DLD1 (cell line): Measurements from ENCODE around the gene SIX6.

Experiments used
- in situ Hi-C: cut with HindIII; loops from 2 replicates; pipeline ENCODE4 v1.10.0; 2017; ENCODE audit warnings: low sequenced_read_pairs

Gene SIX6

DNA sequence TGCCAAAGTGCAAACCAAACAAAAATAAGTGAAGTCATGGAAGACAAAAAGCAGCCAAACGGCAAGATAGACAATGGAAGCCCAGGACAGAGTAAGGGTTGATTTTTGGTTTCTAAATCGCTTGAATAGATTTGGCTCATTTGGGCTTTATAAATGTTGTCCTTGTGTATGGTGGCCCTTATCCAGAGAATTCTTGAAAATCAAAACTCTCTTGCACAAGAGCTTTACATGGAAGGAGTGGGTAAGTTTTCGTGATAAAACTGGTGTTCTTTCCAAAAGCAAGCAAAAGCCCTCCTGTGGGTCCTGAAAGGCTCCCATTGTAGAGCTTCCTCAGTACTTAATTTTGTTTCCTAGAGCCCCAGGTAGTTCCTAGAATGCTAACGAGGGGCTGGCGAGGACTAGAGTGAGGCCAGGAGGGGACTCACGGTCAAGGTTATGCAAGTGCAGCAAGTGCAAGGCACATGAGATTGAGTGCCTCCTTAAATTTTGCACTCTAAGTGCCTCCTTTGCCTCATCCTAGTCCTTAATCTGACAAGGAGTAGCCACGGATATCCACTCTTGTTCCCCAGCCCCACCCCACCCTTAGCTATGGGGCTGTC, 4.1 kb downstream of the SIX6 start:
- in situ Hi-C loops, result no loop called here

DNA sequence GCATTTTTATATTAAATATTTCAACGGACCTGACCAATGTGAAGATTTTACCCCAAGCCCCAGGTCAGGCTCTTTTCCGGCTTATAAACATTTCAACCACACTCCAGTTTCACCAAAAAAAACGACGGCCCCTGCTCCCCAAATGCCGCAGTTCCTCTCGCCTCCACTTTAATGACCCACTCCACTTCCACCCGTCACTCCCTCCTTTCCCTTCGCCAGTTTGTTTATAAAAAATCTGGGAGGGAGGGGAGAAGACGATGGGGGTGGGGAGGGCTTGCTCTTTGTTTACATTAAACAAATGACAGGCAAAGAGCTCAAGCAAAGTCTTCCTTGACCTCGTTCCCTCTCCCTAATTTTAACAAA, 5.4 kb downstream of the SIX6 start:
- in situ Hi-C loops, result no loop called here

DNA sequence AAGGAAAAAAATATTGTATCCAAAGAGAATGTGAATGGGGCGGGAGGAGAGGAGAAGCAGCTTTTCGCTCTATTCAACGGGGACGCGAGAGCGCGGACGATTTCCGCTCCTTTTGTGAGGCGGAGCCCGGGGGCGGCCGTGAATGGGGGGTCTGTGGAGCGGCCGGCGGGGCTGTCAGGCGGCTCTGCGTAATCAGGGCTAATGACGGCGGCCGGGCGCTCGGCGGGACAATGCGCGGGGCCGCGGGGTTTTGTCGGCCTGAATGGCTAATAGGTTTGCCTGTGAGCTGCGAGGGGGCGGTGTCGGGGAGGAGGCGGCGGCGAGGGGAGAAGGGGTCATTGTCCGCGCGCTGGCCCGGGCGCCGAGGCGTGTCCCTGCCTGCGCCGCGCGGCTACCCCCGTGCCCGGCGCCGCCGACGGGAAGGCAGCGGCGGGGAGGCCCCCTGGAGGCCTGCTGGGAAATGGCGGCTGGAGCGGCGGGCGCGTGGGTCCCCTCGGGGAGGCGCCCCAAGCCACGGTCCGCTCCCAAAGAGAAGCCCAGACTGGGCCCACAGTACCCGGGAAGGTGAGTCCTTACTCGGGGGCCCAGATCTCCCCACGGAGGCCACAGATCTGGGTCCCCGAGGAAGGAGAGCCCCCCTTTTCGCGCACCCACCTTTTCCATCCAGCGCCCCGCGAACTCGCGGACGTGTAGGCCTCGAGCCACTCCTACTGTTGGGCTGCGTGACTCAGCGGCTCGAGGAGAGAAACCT, 6.0 kb downstream of the SIX6 start:
- in situ Hi-C loops, result no loop called here

DNA sequence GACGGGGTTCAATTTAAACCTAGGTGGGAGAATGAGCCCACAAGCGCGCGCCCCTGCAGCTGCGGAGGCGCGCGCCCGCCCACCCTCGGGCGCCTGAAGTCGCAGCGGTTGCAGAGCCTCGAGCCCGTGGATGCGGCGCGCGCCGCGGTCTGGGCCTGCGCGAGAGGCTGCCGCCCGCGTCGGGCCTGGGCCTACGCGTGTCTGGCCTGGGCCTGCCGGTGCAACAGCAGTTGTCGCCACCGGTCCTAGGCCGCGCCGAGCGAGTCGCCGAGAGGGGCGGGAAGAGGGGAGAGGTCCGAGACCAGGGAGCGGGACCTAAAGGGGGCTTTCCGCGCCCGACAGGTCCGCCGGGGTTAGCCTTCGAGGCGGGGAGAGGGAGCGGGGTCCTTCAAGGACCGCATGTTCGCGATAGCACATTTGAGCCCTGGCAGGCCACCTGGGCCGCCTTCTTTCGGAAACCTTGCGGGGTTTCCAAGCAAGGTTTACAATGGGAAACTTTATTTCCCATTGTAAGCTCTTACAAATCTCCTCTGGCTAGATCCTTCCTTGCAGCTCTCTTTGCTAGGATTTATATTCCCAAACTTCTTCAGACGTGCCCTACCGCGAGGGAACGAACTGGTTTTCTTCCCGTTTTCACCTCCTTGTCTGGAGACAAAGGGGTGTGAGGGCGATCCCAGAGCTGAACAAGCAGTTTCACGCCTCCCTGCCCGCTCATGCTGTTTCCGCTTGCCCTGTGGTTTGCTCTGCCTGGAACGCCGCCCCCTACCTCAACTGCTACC, 6.8 kb downstream of the SIX6 start:
- in situ Hi-C loops, result no loop called here

DNA sequence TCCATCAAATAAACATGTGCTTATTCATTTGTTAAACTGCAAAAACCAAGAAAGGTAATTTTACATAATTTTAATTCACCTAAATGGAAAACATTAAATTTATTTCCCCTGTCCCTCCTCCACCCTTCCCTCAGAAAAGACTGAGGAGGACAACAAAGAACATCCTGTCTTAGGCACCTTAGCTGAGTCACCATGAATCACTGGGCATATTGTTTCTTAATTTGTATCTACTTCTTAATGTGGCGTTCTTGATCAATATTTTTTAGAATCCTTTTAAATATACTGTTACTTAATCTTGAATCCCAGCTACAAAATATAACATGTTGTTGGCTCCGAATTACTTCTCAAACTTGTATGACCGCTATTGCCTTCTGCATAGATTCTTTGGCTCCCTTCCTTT, 23.5 kb downstream of the SIX6 start:
- in situ Hi-C loops, result no loop called here

DNA sequence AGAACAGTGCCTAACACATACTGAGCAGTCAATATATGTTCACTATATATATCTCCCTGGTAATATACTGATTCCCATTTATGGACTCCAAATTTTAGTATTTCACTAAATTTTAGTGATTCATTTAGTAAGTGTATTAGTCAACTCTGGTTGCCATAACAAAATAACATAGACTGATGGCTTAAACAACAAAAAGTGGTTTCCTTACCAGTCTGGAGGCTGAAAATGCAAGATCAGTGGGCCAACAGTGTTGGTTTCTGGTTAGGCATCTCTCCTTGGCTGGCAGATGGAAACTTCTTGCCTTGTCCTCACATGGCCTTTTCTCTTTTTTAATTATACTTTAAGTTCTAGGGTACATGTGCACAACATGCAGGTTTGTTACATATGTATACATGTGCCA, 28.7 kb downstream of the SIX6 start:
- in situ Hi-C loops, result no loop called here

DNA sequence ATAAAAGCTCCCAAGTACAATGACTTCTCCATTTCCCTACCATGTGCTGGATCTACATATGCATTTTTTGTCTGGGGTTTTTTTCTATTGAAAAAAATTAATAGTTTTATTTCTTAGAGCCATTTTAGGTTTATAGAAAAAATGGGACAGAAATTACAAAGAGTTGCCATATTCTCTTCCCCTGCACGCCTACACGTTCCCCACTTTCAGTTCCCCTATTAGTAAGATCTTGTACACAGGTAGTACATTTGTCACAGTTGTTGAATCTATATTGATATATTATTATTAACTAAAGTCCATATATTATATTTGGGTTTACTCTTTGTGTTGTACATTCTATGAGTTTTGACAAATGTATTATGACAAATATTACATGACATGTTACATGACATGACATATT, 35.7 kb downstream of the SIX6 start:
- in situ Hi-C loops, result no loop called here

DNA sequence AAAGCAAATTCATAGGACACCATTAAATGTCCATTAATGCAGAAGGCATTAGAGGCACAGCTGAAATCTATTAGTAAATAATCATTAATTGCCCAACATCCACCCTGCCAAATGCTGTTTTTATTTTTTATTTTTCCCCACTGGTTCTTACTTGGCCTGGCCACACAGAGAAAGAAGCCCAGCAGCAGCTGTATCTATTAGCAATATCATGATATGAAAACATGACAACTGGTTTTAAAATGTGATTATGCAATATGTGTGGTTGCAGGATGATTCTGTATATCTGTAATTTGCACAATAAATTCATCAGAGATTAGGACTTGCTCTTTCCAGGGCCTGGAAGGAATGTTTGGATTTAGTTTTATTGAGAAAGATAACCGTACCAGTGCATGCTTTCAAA, 44.9 kb downstream of the SIX6 start:
- in situ Hi-C loops, result no loop called here

DNA sequence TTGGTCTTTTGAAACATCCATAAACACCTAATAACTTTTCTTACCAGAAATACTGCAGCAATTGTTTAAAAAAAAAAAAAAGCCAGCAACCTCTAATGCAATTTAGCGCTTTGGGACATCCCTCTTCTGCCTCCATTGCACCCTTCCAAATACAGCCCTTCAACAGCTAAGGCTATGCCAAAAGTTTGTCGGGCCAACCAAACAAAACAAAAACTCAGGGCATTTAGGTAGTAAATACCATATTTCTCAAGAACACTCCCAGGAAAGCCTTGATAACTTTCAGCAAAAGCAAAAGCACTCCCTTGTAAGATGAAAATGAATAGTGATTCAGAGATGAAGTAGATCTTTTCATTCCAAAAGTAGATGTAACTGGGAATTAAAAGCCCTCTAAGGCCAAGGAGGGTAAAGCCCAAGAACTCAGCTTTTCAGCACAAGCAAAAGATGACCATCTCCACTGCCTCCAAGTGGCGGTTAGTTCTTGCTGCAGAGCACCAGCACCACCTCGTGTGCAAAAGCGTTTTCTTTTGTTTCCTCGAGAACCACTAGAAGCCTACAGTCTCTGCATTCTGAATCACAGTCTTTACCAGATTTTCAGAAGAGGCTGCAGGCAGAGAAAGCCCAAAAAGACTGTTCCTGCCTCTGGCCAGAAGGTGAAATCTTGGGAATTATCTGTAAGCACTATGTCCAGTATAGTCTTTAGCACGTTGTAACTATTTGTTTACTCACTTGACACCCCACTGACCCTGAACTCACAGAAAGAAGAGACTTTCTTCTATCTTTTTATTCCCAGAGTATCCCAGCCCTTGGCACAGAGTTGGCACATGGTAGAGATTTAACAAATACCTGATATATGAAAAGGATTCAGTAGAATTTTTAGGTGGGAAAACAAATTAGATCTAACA, 53.1 kb downstream of the SIX6 start:
- in situ Hi-C loops, result no loop called here
